CD4-positive, alpha-beta T cell treated with Interleukin-12 subunit alpha and Interleukin-12 subunit beta, for 1 hour (primary cell): ENCODE measurements around the gene DAPK1.
"Not testable (repeated sequence)": the region's sequence is repeated elsewhere in the genome, so short reads cannot be mapped to it uniquely, and the experiment has no call there.

Experiments used
- DNase-seq: peaks from one replicate; pipeline ENCODE4 v3.0.0-alpha.2; 2020

The DAPK1 gene

GRCh38 chr9:87548159-87548558 is 50.5 kb downstream of the DAPK1 start:
- no peak for DNase-seq

GRCh38 chr9:87549088-87549487 is 51.4 kb downstream of the DAPK1 start:
- not testable (repeated sequence) for DNase-seq

GRCh38 chr9:87549791-87550190 is 52.1 kb downstream of the DAPK1 start:
- no peak for DNase-seq

GRCh38 chr9:87550253-87550954 is 52.7 kb downstream of the DAPK1 start:
- DNase-seq = no peak

GRCh38 chr9:87551772-87552217 is 54.1 kb downstream of the DAPK1 start:
- no peak for DNase-seq

- no peak for DNase-seq
These were observed 56.7 kb downstream of the DAPK1 start for GRCh38 chr9:87554171-87554910.

- DNase-seq = no peak
These were observed 57.3 kb downstream of the DAPK1 start for GRCh38 chr9:87554976-87555375.

GRCh38 chr9:87556039-87556438 is 58.4 kb downstream of the DAPK1 start:
- DNase-seq = no peak

- no peak for DNase-seq
These were observed 59.2 kb downstream of the DAPK1 start for GRCh38 chr9:87556821-87557220.

GRCh38 chr9:87557996-87558395 is 60.3 kb downstream of the DAPK1 start:
- no peak for DNase-seq

GRCh38 chr9:87558606-87559190 is 61.0 kb downstream of the DAPK1 start:
- DNase-seq = no peak

GRCh38 chr9:87562062-87562461 is 64.4 kb downstream of the DAPK1 start:
- DNase-seq = no peak

- DNase-seq = no peak
These were observed 65.0 kb downstream of the DAPK1 start for GRCh38 chr9:87562530-87563170.

GRCh38 chr9:87564111-87564510 is 66.4 kb downstream of the DAPK1 start:
- no peak for DNase-seq

GRCh38 chr9:87564791-87565241 is 67.1 kb downstream of the DAPK1 start:
- DNase-seq = no peak

GRCh38 chr9:87567001-87567400 is 69.3 kb downstream of the DAPK1 start:
- no peak for DNase-seq

GRCh38 chr9:87567571-87567970 is 69.9 kb downstream of the DAPK1 start:
- DNase-seq = no peak

- no peak for DNase-seq
These were observed 70.3 kb downstream of the DAPK1 start for GRCh38 chr9:87567983-87568382.

GRCh38 chr9:87568401-87568800 is 70.7 kb downstream of the DAPK1 start:
- DNase-seq = no peak

GRCh38 chr9:87569008-87569509 is 71.4 kb downstream of the DAPK1 start:
- DNase-seq = no peak

- DNase-seq = no peak
These were observed 71.9 kb downstream of the DAPK1 start for GRCh38 chr9:87569518-87569917.

- DNase-seq = no peak
These were observed 72.6 kb downstream of the DAPK1 start for GRCh38 chr9:87570000-87570908.
